K562 (cell line): Measurements from ENCODE around the gene RC3H2. TPM values are rescaled to one million over a fixed set of nuclear protein-coding genes. Genes with fewer than 3 reads are reported as not detected.
A peak's percentile ranks its signal among the peaks of the same experiment; 100 is the strongest.

Experiments
- ATAC-seq: fragments of 200-7000 bp; cut with Tn5 transposase; 3 replicates; pipeline ENCODE4 v1.9.1; 2020; ENCODE audit warnings: moderate library complexity
- BruUV-seq: library from RNA; stranded (reverse); fragments of 400-500 nt; replicated peaks from 2 replicates; lab custom pipeline; 2021; lab: Mats Ljungman, UMichigan
- CTCF ChIA-PET: fragments of 300-600 bp; formaldehyde crosslinking; extraction: SDS; loops from one replicate; lab custom pipeline; 2021; ENCODE audit warnings: low intra/inter-chr PET ratio; lab: Yijun Ruan, JAX
- POLR2A ChIA-PET: fragments of 300-600, 350-650 bp; sonication (Branson Sonifier 250); formaldehyde crosslinking; extraction: SDS; loops from one replicate; lab custom pipeline; 2021; ENCODE audit warnings: antibody characterized with exemption, inconsistent platforms; lab: Yijun Ruan, JAX
- DNase-seq, 4 experiments: peaks; one replicate each; pipeline versions ENCODE4 v3.0.0 to v3.0.0-alpha.2; 2011 to 2018; ENCODE audit warnings: low spot score in 3 of 4, mixed read lengths in 3 of 4; ENCODE audit errors: extremely low read depth in 1 of 4
- FAIRE-seq: peaks from 2 replicates; lab custom pipeline; 2011; peaks lifted over from hg19 to GRCh38; lab: Jason Lieb, UNC
- H2AFZ ChIP-seq: 2 replicates; pipeline ENCODE4 v1.6.0; 2011; ENCODE audit warnings: low read depth, low read length, control low read depth, inconsistent platforms
- H3K27ac ChIP-seq: fragments of 200-600 bp; 3 replicates; pipeline ENCODE4 v1.8.0; 2011; ENCODE audit warnings: low read depth, mild to moderate bottlenecking, control low read depth, inconsistent platforms, low read length, moderate library complexity, mixed read lengths; ENCODE audit errors: extremely low read depth
- H3K27me3 ChIP-seq, 2 experiments: fragments of 300-600 bp in 1 of 2; 2 replicates in 1 of 2; 3 replicates in 1 of 2; pipeline versions ENCODE4 v1.6.0 to v1.8.0; 2011; ENCODE audit warnings: inconsistent platforms in 2 of 2, low read length in 2 of 2, mild to moderate bottlenecking in 1 of 2, mixed read lengths in 1 of 2, moderate library complexity in 1 of 2; ENCODE audit not compliant: control insufficient read depth in 2 of 2, insufficient read depth in 2 of 2
- H3K36me3 ChIP-seq: fragments of 300-600 bp; 3 replicates; pipeline ENCODE4 v1.8.0; 2011; ENCODE audit warnings: mild to moderate bottlenecking, low read length, inconsistent platforms; ENCODE audit not compliant: control insufficient read depth, insufficient read depth
- H3K4me1 ChIP-seq, 2 experiments: fragments of 200-600 bp in 1 of 2; replicated peaks in 1 of 2; 2 replicates in 1 of 2; 3 replicates in 1 of 2; pipeline versions ENCODE4 v1.5.1 to v1.8.0; 2011; ENCODE audit warnings: inconsistent platforms in 2 of 2, low read length in 2 of 2, mild to moderate bottlenecking in 1 of 2, mixed read lengths in 1 of 2, moderate library complexity in 1 of 2; ENCODE audit not compliant: control insufficient read depth in 2 of 2, insufficient read depth in 2 of 2
- H3K4me2 ChIP-seq: 2 replicates; pipeline ENCODE4 v1.6.1; 2011; ENCODE audit warnings: low read length, control low read depth, inconsistent platforms, mixed read lengths; ENCODE audit not compliant: insufficient read depth
- H3K4me3 ChIP-seq: fragments of 200-600 bp; sonication (generic), shearing (Covaris generic); 2 replicates; pipeline ENCODE4 v1.5.1; 2016; ENCODE audit warnings: control low read depth, inconsistent platforms
- H3K79me2 ChIP-seq: fragments of 200-600 bp; 3 replicates; pipeline ENCODE4 v1.8.0; 2011; ENCODE audit warnings: low read length, inconsistent platforms; ENCODE audit not compliant: control insufficient read depth, insufficient read depth
- H3K9ac ChIP-seq, 2 experiments: 2 replicates each; pipeline versions ENCODE4 v1.6.0 to v1.6.1; 2011; ENCODE audit warnings: low read depth in 2 of 2, low read length in 2 of 2, control low read depth in 1 of 2, inconsistent platforms in 1 of 2, mild to moderate bottlenecking in 1 of 2, mixed read lengths in 1 of 2; ENCODE audit not compliant: insufficient read depth in 1 of 2
- H3K9me1 ChIP-seq: one replicate; pipeline ENCODE4 v1.6.0; 2011; ENCODE audit warnings: inconsistent platforms, mild to moderate bottlenecking, low read length, moderate library complexity; ENCODE audit not compliant: control insufficient read depth, insufficient read depth
- H3K9me3 ChIP-seq: replicated peaks from 2 replicates; pipeline ENCODE4 v1.5.1; 2011; ENCODE audit warnings: low read depth, low read length, inconsistent platforms; ENCODE audit not compliant: control insufficient read depth, insufficient read depth
- H4K20me1 ChIP-seq: replicated peaks from 2 replicates; pipeline ENCODE4 v1.6.1; 2011; ENCODE audit warnings: low read length, inconsistent platforms, mixed read lengths; ENCODE audit not compliant: control insufficient read depth, insufficient read depth
- NONO ChIP-seq, 2 experiments: fragments of 200-400 bp in 1 of 2; fragments of 450-650 bp in 1 of 2; formaldehyde crosslinking in 1 of 2; IDR thresholded peaks; 2 replicates each; pipeline ENCODE4 v1.6.1; 2017; ENCODE audit warnings: low read depth in 2 of 2, mild to moderate bottlenecking in 2 of 2, moderate library complexity in 2 of 2, low read length in 1 of 2
- REST ChIP-seq, 2 experiments: fragments of 450-650 bp; formaldehyde crosslinking in 1 of 2; IDR thresholded peaks; 2 replicates each; pipeline versions ENCODE4 v1.4.0 to v1.6.1; 2014 to 2020; ENCODE audit warnings: mild to moderate bottlenecking in 2 of 2, borderline replicate concordance in 1 of 2, low read depth in 1 of 2
- WGBS: fragments of 100-300 bp; shearing (Covaris generic); methylation state at CpG from one replicate; pipeline ENCODE4 v1.1.6; 2016; ENCODE audit warnings: low coverage, mixed read lengths; ENCODE audit not compliant: insufficient coverage; ENCODE audit errors: missing lambda C conversion rate; 5-methylcytosine and 5-hydroxymethylcytosine counted together
- in situ Hi-C: fragments of 300-500 bp; cut with MboI; formaldehyde crosslinking; loops from 4 replicates; pipeline ENCODE4 v1.15.0; 2018; ENCODE audit warnings: inconsistent platforms, mixed read lengths
- intact Hi-C: fragments of 100-400 bp; cut with micrococcal nuclease; formaldehyde crosslinking; loops from 2 replicates; pipeline ENCODE4 v1.14.2; 2022
- polyA plus RNA-seq, 8 experiments: library from polyadenylated mRNA; depleted of rRNA in 4 of 8; stranded (reverse) in 5 of 8; unstranded in 3 of 8; fragments of >200 nt; fragmentation: Nextera tagmentation in 2 of 8; fragmentation: Illumina TruSeq in 1 of 8; extraction: Ambion mirVana in 2 of 8; extraction: Trizol in 1 of 8; gene quantifications; 2 replicates each; pipeline versions ENCODE4 v1.2.1 to v1.2.3, GENCODE V29; 2011 to 2014; ENCODE audit warnings: inconsistent platforms in 1 of 8, missing spikeins in 1 of 8
- total RNA-seq, 7 experiments: library from RNA; depleted of rRNA in 6 of 7; stranded (reverse); fragments of >200 nt in 6 of 7; fragmentation: Illumina TruSeq in 2 of 7; extraction: Trizol in 2 of 7; gene quantifications; 2 replicates each; pipeline versions ENCODE4 v1.2.1 to v1.2.3, GENCODE V29; 2011 to 2021; ENCODE audit warnings: low replicate concordance in 1 of 7

Gene RC3H2
- total and polyA plus RNA-seq, 9 of the 15 experiments (the other 6 are each of a cell fraction or from before 2014, with no cell fraction given), result 5.6 to 35.4 (median 18.6) TPM

DNA sequence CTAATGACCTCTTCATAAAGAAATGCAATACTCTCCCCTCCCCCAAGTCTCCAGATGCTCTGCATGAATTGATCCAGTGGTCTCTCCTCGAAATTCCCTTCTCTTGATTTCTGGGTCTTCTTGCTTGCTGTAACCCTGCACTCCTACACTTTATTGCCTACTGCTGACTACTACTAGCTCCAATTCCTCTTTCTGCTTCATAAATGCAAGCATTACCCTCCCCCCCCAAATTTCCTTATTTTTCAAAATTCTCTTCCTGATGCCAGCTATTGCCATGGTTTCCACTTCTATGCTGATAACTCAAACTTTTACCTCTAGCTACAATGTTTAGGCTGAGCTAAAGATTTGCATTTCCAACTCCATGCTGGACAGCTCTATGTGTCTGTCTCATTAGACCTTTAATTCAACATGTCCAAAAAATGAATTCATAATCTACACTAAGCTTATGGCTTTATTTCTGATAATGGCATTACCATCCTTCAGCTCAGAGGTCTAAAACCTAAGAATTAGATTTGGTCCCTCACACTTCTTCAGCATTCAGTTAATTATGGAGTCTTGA, 24.7 kb upstream of the RC3H2 start:
- Histone ChIP-seq H3K9me1 (peaks cover 4% of the 10 kb centered on the region), H3K9me3 (no peaks in the 10 kb centered on the region), H2AFZ (no peak overlapping the region), H3K4me1 (peaks cover 7 to 9% of the 10 kb centered on the region in 2 experiments; a peak in 3 of 5 replicates), H3K27ac (no peak overlapping the region), H3K36me3 (peaks cover 11% of the 10 kb centered on the region; the same call in 2 of the 3 replicates), H3K79me2 (peaks cover 62% of the 10 kb centered on the region), H3K4me3 (no peak overlapping the region), H3K4me2 (peak overlapping the region; percentile 89), H3K27me3 (no peaks in the 10 kb centered on the region), H3K9ac (no peak overlapping the region), H4K20me1 (no peaks in the 10 kb centered on the region)
- 38% methylated on average over 1 of the region's 1 CpG for WGBS
- no TSS peak for BruUV-seq
- no peak for DNase-seq
- intact Hi-C loops (no loop called here), in situ Hi-C loops (no loop called here)
- no peak for FAIRE-seq
- TF ChIP-seq REST (IDR thresholded peaks at IDR 0.05; ENCODE audit: borderline replicate concordance), result peak; percentile 30; the same call in 1 of the 2 replicates
- TF ChIP-seq REST (CRISPR knock-in tag; IDR thresholded peaks at IDR 0.05; ENCODE audit: low read depth), result no peak
- no peak for TF ChIP-seq NONO (IDR thresholded peaks at IDR 0.05; ENCODE audit: low read depth in 2 of 2, low read length in 1 of 2)
- no peak for ATAC-seq
- CTCF ChIA-PET, result no interaction called here
- POLR2A ChIA-PET, result interaction anchor here (0.9 to 1.6 kb wide), 7 partner anchors 9 to 52 kb away, joined by 3 to 11 read pairs (median 3); partner anchors contain the start of genes RABGAP1, RC3H2 and ZBTB6
